RWPE1 (cell line): ENCODE results near the gene SLC25A1.

ENCODE experiments used
- CTCF ChIA-PET: fragments of 350-600 bp; sonication (Branson Sonifier 250); formaldehyde crosslinking; extraction: SDS; loops from one replicate; lab custom pipeline; 2021; lab: Yijun Ruan, JAX
- POLR2A ChIA-PET: fragments of 400-600 bp; formaldehyde crosslinking; extraction: SDS; loops from one replicate; lab custom pipeline; 2020; ENCODE audit warnings: antibody characterized with exemption; ENCODE audit not compliant: low non-redundant PET; lab: Yijun Ruan, JAX
- DNase-seq: peaks from one replicate; pipeline ENCODE4 v3.0.0; 2012; ENCODE audit warnings: low spot score
- H3K27ac ChIP-seq: fragments of 450-650 bp; 2 replicates; pipeline ENCODE4 v1.5.1; 2017
- CTCF ChIP-seq: fragments of 450-650 bp; conservative IDR thresholded peaks from 2 replicates; pipeline ENCODE4 v1.5.1; 2017; ENCODE audit warnings: low read depth, mild to moderate bottlenecking

SLC25A1 gene

GRCh38 chr22:19178657-19179496, at the start of gene SLC25A1:
SLC25A1 (minus strand) TSS chr22:19178736; CDS start chr22:19178673, 63 bp downstream.
- peak; percentile 81 for DNase-seq
- H3K27ac ChIP-seq = peak within 1 kb of the TSS; percentile 96
- no peak for TF ChIP-seq CTCF
- CTCF ChIA-PET = interaction anchor here (0.5 to 0.6 kb wide), 3 partner anchors 13 to 545 kb away, joined by 3 read pairs; no protein-coding TSS in a partner anchor
- POLR2A ChIA-PET = interaction anchor here (0.6 to 0.9 kb wide), 2 partner anchors 253 to 1022 kb away, joined by 3 to 9 read pairs; partner anchors contain the start of gene HIRA

- DNase-seq = no peak
- no peak overlapping the region for H3K27ac ChIP-seq
- TF ChIP-seq CTCF = no peak
- ChIA-PET POLR2A (no interaction called here), CTCF (no interaction called here)
These were observed 49.6 kb upstream of the SLC25A1 start for GRCh38 chr22:19228179-19228578.

- ChIA-PET CTCF (no interaction called here), POLR2A (interaction anchor here (0.6 kb wide), 1 partner anchor 15 kb away, joined by 3 read pairs; no protein-coding TSS in a partner anchor)
- no peak for TF ChIP-seq CTCF
- no peak overlapping the region for H3K27ac ChIP-seq
- no peak for DNase-seq
These were observed 47.9 kb upstream of the SLC25A1 start for GRCh38 chr22:19226428-19226827.

GRCh38 chr22:19225560-19225959, 47.0 kb upstream of the SLC25A1 start:
- TF ChIP-seq CTCF = no peak
- no peak for DNase-seq
- no peak overlapping the region for H3K27ac ChIP-seq
- CTCF ChIA-PET = no interaction called here
- POLR2A ChIA-PET = no interaction called here

- no peak overlapping the region for H3K27ac ChIP-seq
- ChIA-PET CTCF (no interaction called here), POLR2A (no interaction called here)
- no peak for TF ChIP-seq CTCF
- no peak for DNase-seq
These were observed 46.4 kb upstream of the SLC25A1 start for GRCh38 chr22:19224985-19225384.

- ChIA-PET CTCF (no interaction called here), POLR2A (no interaction called here)
- no peak for DNase-seq
- TF ChIP-seq CTCF = no peak
- no peak overlapping the region for H3K27ac ChIP-seq
These were observed 46.0 kb upstream of the SLC25A1 start for GRCh38 chr22:19224557-19224956.
